Right lobe of liver (tissue), 4 donors: ENCODE results near the gene MCAT.

Experiments
- POLR2A ChIP-seq: fragments of 450-650 bp; IDR thresholded peaks from one replicate; pipeline ENCODE4 v1.6.1; 2017; ENCODE audit warnings: antibody characterized with exemption, mild to moderate bottlenecking
- TF ChIP-seq, protein P1 (sequence below), 4 donors: fragments of 200-600 bp in 3 of 4; fragments of 450-650 bp in 1 of 4; IDR thresholded peaks; one replicate each; pipeline versions ENCODE4 v1.5.1 to v1.8.0; 2016 to 2022; ENCODE audit warnings: antibody characterized with exemption in 4 of 4, mild to moderate bottlenecking in 2 of 4
- donor health status: DM: no; HTN: no; CAD: no.
- donor health status: DM: no; HTN: no; CAD: no.
- donor health status: DM: no; HTN: yes; CAD: no.

DNA sequence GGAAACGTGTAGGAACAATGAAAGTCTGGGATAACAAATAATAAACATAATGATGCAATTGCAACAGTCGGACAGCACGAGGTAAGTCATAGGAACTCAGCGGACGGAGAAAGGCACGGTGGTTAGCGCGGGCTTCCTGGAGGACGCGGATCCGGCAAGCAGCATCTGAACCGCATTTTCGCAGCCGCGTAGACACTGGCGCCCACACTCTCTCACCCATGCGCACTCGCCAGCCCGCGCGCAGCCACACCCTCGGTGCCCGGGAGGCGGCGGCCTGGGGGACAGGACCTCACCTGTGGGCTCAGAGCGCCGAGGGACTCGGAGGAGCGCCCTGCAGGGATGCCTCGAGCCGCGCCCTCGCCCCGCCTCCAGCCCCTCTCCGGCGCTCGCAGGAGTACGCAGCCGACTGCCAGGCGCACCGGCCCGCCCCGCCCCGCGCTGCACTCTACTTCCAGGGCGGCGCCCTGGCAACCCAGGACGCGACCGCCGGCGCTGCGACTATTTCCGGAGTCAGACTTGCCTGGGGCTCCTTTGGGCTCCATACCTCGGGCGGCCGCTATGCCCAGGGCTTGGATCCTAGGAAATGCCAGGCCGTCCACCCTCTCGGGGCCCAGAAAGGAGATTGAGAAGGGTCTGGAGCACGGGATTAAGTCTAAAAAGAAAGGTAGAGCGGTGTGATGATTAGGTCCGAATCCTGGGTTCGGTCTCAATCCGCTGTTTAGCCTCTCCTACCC lies 54.0 kb downstream of the MCAT start, which contains the start of gene TTLL1:
- TF ChIP-seq, protein P1, sequence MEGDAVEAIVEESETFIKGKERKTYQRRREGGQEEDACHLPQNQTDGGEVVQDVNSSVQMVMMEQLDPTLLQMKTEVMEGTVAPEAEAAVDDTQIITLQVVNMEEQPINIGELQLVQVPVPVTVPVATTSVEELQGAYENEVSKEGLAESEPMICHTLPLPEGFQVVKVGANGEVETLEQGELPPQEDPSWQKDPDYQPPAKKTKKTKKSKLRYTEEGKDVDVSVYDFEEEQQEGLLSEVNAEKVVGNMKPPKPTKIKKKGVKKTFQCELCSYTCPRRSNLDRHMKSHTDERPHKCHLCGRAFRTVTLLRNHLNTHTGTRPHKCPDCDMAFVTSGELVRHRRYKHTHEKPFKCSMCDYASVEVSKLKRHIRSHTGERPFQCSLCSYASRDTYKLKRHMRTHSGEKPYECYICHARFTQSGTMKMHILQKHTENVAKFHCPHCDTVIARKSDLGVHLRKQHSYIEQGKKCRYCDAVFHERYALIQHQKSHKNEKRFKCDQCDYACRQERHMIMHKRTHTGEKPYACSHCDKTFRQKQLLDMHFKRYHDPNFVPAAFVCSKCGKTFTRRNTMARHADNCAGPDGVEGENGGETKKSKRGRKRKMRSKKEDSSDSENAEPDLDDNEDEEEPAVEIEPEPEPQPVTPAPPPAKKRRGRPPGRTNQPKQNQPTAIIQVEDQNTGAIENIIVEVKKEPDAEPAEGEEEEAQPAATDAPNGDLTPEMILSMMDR (IDR thresholded peaks at IDR 0.05) = peak in 1 of 4 donors; percentile 30
- peak; percentile 24 for TF ChIP-seq POLR2A
